Measurements from ENCODE around the gene MAD1L1.
"Not testable (repeated sequence)": the region's sequence is repeated elsewhere in the genome, so short reads cannot be mapped to it uniquely, and the experiment has no call there.

Gene MAD1L1

DNA sequence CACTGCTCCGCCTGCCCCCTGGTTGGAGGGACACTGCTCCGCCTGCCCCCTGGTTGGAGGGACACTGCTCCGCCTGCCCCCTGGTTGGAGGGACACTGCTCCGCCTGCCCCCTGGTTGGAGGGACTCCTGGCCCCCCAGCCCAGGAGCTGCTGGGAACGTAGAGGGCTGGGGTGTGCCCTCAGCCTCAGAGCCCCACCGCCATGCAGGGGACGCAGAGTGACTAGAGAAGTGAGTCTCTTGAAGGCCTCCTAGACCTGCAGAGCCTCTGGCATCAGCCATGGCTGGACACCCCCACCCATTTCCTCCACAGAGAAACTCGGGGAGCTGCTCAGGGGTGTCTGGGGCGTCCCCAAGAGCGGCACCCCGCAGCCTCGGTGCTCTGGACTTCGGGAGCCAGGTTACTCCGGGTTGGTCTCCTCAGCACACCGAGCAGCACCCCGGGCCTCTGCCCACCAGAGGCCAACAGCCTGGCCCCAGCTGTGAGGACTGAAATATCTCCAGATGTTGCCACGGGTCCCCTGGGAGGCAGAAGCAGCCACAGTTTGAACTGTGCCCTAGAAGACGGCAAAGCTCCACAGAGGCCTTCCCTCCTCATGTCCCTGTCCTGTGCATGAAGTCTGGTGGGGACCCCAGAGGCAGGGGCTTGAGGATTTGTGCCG, 370.8 kb downstream of the MAD1L1 start:
- DNase-seq (ENCODE audit: low spot score) = no peak

DNA sequence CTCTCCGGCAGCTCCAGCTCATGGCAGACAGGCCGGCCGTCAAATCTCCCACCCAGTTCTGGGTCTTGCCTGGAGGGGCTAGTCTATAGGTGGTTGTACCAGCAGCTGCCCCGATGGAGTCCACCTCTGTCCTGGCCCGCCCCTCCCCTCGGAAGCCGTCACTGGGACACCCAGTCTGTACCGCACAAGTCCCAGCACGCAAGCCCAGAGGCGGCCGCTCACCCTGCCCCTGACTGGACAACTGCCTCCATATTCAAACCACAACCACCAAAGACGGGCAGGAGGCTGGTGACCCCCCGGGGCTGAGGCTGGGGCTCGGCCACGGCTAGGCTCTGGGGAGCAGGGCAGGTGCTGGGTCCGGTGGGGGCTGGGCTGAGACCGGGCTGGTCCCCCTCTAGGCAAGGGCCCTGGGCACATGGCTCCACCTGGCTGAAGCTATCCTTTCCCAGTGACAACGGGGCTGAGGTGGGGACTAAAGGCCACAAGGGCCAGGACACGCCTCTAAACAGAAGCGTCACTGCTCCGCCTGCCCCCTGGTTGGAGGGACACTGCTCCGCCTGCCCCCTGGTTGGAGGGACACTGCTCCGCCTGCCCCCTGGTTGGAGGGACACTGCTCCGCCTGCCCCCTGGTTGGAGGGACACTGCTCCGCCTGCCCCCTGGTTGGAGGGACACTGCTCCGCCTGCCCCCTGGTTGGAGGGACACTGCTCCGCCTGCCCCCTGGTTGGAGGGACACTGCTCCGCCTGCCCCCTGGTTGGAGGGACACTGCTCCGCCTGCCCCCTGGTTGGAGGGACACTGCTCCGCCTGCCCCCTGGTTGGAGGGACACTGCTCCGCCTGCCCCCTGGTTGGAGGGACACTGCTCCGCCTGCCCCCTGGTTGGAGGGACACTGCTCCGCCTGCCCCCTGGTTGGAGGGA, 371.6 kb downstream of the MAD1L1 start:
- not testable (repeated sequence) for DNase-seq (ENCODE audit: low spot score)

DNA sequence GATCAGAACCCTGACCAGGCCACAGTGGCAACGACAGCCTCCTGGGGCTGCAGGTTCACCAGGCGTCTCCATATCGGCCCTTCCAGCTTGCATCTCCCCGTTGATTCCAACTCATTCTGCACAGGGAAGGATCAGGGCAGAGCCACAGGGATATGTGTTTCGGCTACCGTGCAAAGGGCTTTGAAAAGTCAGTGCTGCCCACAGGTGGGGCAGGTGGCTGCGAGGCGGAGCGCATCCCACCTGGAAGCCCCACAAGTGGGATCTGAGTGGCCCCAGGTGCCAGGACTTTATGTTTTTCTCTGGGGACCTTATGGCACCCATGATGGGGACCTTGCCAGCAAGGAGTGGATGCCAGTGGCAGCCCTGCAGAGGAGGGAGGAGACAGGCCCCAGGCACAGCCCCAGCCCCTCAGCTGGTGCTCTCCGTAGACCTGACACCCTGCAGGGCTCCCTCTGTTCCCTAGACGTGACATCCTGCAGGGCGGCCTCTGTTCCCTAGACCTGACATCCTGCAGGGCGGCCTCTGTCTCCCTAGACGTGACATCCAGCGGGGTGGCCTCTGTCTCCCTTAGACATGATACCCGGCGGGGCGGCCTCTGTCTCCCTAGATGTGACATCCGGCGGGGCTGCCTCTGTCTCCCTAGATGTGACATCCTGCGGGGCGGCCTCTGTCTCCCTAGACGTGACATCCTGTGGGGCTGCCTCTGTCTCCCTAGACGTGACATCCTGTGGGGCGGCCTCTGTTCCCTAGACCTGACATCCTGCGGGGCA, 373.3 kb downstream of the MAD1L1 start:
- no peak for DNase-seq (ENCODE audit: low spot score)

DNA sequence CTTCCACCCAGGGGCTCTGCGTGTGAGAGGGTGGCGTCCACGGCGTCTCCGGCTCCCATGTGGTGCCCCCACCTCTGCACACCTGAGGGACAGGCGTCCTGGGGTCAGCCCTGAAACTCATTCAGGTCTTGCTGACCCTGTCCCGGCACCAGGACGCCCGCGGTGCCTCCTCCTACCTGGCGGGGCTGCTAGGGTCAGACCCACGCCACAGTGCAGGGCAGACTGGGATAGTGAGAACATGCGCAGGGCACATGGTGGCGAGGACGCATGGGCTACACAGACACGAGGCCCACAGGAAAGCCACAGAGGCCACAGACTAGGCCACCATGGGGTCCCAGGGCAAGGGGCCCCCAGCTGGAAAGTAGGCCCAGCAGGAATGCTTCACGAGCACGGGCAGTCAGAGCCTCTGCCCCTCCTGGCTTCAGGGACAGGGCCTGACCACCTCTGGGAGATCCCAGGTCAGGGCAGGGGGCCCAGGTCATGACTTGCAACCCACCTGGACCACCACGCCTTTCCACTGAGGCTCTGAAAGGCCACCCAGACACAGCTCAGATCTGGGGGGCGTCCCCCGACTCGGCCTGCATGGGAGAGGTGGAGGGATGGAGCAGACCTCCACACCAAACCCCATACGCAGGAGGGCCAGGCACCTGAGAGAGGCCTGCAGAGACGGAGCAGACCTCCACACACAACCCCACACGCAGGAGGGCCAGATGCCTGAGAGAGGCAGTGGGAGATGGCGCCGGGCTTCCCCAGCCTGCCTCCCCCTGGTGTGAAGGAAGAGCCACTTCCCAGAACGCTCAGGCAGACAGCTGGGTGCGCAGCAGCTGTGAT, 374.1 kb downstream of the MAD1L1 start:
- DNase-seq (ENCODE audit: low spot score) = no peak

DNA sequence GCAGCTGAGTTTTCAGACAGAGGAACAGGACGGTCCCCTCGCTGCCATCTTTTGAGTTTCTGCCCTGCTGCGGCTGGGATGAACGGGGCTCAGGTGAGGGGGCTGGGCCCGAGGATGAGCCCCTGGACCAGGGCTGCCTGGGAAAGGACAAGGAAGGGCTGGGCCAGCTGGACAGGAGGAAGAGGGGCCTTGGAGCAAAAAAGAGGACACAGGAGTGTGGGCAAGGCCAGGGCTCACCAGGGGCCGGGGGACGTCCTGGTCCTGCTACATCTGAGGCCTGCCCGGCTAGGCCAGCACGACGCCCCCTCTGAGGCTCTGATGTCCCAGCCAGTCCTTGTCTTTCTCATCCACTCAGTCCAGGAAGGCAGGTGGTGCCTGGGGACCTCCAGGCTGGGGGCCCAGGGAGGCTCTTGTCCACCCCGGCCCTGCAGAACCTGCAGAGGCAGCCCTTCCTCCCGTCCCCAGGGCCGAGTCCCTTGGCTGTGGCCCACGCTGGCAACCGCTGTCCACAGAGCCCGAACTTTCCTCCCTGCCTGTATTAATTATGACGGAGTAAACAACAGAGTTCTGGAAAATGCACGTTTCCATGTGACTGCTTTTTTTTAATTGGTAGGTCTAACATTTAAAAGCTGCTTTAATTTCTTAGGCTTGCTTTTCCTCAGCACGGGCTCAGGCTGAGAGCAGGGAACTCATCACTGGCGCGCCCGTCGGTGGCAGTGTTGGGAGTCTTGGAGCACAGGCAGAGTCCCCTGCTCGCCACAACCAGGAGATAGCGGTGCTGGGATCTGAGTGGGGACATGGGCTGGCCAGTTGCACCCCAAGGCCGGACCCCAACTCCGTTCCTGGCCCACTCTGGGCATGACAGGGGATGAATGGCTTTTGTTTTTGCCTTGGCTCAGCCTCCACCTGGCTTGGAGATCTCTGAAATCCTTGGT, 375.0 kb downstream of the MAD1L1 start:
- DNase-seq (ENCODE audit: low spot score) = no peak

DNA sequence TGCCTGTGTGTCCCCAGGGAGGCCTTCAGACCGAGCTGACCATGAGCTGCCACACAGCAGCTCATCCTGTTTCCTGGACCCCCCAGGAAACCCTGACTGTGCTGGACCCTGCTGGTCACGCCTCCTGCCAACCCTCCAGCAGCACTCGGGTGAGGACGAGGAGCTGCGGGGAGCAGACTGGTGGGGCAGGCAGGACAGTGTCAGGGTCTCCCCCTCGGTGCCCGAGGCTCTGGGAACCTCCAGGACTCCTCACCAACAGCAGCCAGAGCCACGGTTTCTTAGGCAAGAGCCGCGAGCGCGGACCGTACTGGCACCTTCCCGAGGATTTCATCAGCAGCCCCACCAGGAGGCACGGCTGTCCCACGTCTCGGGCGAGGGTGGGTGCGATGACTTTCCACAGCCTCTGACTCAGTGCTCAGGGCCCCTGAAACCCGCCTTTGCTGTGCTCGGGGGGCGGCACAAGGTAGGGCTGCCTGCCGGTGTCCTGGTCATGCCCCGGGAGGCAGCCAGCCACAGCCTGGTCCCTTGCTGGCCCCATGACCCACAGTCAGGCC, 375.8 kb downstream of the MAD1L1 start:
- no peak for DNase-seq (ENCODE audit: low spot score)

DNA sequence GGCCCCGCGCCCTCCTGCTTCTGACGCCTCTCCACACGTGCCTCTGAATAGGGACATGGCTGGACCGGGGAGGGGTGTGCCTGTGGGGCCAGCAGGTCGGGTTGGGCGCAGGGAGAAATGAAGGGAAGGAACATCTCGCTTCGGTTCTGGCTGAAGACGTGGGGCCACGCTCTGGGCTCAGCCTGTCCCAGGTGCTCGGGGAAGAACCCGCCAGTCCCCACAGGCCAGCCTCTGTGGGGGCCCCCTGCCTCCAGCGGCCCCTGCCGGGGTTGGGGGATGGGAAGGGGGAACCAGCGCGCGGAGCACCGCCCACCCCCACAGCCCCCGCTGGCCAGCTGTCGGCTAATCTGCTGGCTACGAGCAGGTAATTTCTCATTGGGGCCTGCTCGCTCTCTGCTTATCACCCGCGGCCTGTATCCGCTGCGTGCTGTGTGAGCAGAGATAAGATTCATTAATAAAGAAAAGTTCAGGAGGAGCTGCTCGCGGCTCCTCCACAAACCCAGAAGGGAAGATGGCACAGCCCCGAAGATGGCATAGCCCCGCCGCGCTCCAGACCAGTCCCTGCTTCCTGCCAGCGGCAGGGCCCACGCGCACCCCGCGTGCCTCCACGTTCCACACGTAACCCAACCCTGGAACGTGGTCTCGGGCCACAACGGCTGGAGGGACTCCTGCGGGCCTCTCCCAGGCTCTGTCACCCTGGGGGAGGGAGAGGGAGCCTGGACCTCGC, 376.4 kb downstream of the MAD1L1 start:
- no peak for DNase-seq (ENCODE audit: low spot score)

DNA sequence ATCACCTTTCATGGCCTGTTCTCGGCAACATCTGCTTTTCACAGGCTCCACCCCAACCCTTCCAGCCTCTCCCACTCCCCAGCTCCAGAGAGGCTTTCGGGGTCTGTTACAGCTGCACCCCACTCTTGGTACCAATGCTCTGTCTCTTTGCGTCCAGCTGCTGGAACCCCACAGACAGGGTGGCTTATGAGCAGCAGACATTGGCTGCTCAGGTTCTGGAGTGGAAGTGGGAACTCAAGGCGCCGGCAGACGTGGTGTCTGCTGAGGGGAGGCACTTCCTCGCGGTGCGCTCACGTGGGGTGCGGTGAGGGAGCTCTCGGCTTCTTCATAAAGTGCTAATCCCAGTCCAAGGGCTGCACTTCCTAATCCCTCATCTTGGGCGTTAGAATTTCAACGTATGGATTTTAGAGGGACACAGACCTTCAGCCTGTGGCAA, 377.0 kb downstream of the MAD1L1 start:
- DNase-seq (ENCODE audit: low spot score) = no peak

DNA sequence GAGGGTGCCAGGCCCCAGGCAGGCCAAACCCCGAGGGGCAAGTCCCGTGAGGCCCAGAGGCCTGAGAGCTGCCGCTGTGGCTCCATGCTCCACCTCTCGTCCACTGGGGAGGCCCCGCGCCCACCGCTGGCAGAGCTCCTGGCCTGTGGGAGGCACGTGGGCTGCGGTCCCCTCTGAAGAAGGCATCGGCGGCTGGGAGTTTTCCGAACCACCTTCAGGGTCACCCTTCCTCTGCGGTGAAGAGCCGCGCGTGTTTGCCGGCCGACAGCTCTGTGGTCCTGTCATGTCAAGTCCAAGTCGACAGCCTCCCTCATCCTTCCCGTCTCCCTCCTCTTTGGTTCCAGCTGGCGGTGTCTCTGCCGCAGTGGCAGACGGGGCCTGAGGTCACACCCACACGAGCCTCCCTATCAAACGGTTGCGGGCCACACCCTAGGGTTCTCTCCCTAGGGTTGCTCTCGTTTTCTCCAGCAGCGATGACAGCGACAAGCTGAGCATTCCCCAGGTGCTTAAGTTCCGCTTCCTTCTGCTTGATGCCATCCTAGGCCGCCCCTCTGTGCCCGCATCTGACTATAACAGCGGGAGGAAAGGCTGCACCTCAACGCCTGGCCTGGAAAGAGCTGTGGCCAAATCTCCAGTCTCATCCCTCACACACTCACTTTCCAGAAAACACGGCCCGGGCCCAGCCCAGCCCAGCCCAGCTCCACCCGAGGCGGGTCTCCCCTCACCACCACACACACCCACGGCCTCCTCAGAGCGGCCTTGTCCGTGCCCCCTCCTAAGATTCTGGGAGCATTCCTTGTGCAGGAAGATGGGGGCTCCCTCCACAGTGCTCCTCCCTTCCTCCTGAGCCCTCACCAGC, 377.6 kb downstream of the MAD1L1 start:
- no peak for DNase-seq (ENCODE audit: low spot score)

DNA sequence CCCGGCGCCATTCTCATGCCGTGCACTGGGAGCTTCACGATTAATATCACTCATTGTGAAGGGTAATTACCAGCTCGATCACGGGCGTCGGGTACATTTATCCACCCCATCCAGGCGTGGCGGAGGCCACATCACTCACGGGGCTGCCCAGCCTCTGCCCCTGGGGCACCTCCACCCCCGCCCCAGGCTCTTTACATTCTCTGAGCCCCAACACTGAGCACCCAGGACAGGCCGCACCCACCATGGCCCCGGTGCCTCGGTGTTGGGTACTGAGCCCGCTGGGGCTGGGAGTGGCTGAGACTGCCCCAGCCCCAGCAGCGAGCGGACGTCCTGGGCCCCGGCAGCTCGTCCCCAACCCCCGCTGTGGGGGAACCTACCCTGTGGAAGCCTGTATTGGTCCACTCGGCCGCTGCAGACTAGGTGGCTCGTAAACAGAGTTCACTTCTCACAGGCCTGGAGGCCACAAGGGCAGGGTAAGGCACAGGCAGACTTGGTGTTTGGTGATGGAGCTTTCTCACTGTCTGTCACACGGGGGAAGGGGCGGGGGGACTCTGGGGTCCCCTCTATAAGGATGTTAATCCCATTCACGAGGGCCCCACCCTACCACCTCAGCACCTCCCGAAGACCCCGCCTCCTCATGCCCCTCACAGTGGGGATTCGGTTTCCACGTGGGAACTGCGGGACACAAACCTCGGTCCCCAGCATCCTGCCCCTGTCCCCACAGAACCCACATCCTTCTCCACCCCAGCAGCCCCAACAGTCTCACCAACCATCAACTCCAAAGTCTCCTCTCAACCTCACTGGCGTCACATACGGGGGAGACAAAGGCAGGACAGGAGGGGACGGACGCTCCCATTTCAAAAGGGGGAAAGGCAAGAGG, 378.5 kb downstream of the MAD1L1 start:
- DNase-seq (ENCODE audit: low spot score) = no peak

DNA sequence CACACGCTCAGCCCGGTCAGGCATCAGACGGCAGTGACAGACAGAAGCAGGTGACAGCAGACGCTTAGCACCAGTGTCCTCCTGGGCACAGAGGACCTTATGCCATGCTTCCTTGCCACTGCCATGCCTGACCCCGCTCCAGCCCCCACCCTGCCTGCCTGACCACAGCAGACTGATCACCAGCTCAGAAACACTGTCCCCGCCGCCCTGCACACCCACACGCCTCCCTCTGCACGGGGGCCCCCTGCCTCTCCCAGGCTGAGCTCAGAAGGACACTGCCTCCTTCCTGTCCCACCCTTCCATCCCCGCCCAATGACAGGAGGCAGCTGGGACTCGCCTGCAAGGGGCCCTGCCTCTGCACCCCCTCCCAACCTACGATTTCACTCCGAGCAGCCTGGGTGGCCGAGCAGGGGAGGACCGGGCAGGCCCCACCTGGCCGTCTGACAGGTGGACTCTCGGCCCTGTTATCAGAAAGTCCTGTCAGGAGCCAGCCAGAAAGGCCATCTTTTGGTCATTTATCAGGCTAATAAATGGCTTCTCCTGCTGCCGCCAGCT, 379.2 kb downstream of the MAD1L1 start:
- no peak for DNase-seq (ENCODE audit: low spot score)

DNA sequence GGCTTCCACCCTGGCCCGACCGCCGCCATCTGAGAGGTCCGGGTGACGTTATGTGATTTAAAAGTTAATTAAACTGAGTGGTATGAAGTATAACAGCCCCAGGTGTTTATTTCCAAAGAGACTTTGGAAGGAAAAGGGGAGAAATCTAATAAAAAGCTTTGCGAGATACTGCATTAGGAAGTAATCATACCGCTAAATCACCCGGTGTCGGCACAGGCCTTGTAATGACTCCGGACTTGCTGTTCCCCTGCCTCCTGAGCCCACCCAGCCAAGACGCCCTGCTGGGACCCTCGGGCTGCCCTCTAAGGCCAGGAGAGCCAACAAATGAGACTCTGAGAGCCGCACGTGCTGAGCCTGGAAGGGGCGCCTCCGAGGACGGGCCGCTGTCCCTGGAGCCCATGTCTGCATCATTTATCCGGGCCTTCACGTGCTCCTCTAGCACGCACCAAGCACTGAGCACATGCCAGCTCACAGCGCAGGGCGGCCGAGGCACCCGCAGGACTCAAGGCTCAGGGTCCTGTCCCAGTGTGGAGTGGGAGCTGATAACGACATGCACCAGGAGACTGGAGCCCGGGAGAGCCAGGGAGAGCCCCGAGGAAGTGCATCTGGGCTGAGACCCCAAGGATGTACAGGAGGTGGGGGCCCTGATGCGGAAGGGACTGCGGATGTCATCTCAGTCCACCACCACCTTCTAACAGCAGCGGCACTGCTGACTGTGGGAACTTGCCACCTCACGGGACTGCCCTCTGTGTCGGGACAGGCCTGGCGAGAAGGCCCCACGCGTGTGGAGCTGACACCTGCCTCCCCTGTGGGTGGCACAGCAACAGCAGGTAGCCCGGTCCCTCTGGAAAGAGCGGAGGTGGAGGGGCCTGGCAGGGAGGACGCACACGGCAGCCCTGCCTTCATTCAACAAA, 380.0 kb downstream of the MAD1L1 start:
- DNase-seq (ENCODE audit: low spot score) = no peak

DNA sequence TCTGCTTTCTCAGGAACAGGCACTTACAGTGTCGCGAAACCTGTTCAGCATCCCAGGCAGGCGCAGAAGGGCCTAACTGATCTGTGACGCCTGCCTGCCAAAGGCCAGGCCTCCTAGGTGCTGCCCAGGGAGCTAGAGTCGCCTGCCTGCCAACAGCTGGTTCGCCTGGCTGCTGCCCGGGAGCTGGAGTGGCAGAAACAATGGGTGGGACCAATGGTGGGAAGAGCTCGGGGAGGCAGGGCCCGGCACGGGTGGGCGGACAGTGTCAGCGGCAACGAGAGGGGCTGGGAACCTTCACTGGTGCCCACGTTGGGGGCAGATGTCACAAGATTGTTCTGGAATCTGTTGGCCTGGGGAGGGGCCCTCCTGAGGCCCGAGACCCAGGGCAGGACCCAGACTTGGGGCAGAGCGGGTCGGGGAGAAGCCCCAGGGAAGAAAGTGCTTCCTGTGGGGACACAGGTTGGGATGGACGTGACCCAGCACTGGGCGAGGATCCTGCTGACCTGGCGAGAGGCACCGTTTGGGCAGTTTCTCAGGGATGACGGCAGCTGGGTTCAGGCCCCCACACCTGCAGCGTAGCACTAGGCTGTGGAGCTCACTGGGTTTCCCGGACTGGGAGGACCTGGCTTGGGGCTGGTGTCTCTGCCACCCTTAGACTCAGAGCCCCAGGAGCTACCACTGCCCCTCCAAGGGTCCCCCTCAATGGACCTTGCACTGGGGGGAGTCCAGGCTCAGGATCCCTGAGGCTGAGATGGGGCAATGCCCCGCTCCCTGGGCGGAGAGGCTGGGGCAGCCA, 380.8 kb downstream of the MAD1L1 start:
- DNase-seq (ENCODE audit: low spot score) = no peak

DNA sequence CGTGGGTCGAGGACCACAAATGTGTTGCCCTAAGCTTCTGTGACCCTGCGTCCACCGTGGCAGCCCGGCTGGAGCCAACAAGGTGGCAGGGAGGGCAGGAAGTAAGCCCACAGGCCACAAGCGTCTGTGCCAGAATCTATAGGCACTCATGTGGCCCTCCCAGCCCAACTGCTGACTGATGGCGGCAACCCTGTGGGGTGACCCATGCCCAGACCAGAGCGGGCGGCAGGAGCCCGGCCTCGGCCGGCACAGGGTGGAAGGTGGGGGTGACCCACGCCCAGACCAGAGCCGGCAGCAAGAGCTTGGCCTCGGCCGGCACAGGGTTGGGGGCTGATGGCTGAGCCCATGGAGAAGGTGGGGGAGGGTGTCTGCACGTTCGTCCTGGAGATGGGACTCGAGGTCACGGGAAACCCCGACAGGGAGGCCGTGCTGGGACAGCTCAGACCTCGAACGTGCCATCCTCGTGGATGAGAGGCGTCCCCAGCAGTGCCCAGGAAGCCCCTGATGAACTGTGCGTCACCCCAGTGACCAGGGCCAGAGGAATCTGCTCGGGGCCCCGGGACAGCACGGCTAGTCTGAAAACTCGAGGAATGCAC, 381.7 kb downstream of the MAD1L1 start:
- no peak for DNase-seq (ENCODE audit: low spot score)
